Sigmoid colon (tissue), 7 donors: ENCODE measurements around the gene NPW. TPM values are rescaled to one million over a fixed set of nuclear protein-coding genes. Genes with fewer than 3 reads are reported as not detected.

ENCODE experiments used
- DNase-seq: peaks from one replicate; pipeline ENCODE4 v3.0.0-alpha.2; 2019
- H3K27ac ChIP-seq, 4 donors: fragments of 200-600 bp; sonication (generic); one replicate each; pipeline ENCODE4 v1.5.1; 2016 to 2019; ENCODE audit warnings: mild to moderate bottlenecking in 1 of 4
- H3K27me3 ChIP-seq, 3 donors: fragments of 200-600 bp; sonication (generic); one replicate each; pipeline ENCODE4 v1.5.1; 2019; ENCODE audit warnings: mild to moderate bottlenecking in 1 of 3
- H3K36me3 ChIP-seq, 4 donors: fragments of 200-600 bp; sonication (generic); one replicate each; pipeline ENCODE4 v1.5.1; 2016 to 2019
- H3K4me1 ChIP-seq, 4 donors: fragments of 200-600 bp; sonication (generic); one replicate each; pipeline ENCODE4 v1.5.1; 2017 to 2019
- H3K4me3 ChIP-seq, 4 donors: fragments of 200-600 bp; sonication (generic); one replicate each; pipeline ENCODE4 v1.5.1; 2017 to 2019; ENCODE audit warnings: mild to moderate bottlenecking in 2 of 4, moderate library complexity in 1 of 4
- H3K9me3 ChIP-seq, 4 donors: fragments of 200-600 bp in 3 of 4; sonication (generic) in 3 of 4; one replicate each; pipeline versions ENCODE4 v1.5.1 to v1.6.1; 2013 to 2019
- CTCF ChIP-seq, 4 experiments: fragments of 450-650 bp in 3 of 4; fragments of 200-600 bp in 1 of 4; IDR thresholded peaks; one replicate each; pipeline ENCODE4 v1.5.1; 2016 to 2019; ENCODE audit warnings: antibody characterized with exemption in 4 of 4, mild to moderate bottlenecking in 3 of 4, moderate library complexity in 2 of 4
- EP300 ChIP-seq, 4 donors: sonication (generic); formaldehyde crosslinking; IDR thresholded peaks; one replicate each; pipeline ENCODE4 v1.6.1; 2017; ENCODE audit warnings: antibody characterized with exemption in 4 of 4
- POLR2A ChIP-seq, 2 donors: fragments of 450-650 bp; IDR thresholded peaks; one replicate each; pipeline ENCODE4 v1.6.1; 2016; ENCODE audit warnings: antibody characterized with exemption in 2 of 2, mild to moderate bottlenecking in 2 of 2, moderate library complexity in 2 of 2
- POLR2AphosphoS5 ChIP-seq, 4 donors: sonication (generic); formaldehyde crosslinking; IDR thresholded peaks; one replicate each; pipeline ENCODE4 v1.6.1; 2017; ENCODE audit warnings: antibody characterized with exemption in 4 of 4
- WGBS, 2 donors: extraction: QIAGEN DNeasy Blood & Tissue Kit; methylation state at CpG; one replicate each; pipeline ENCODE4 v1.1.7; 2013; 5-methylcytosine and 5-hydroxymethylcytosine counted together
- intact Hi-C: fragments of 100-400 bp; cut with DNase I; formaldehyde crosslinking; loops from one replicate; pipeline ENCODE4 v1.15.1; 2023
- polyA plus RNA-seq, 3 donors: library from polyadenylated mRNA; stranded (reverse); fragments of 200-250 nt; gene quantifications; one replicate each; pipeline ENCODE4 v1.2.3, GENCODE V29; 2013
- total RNA-seq, 4 donors: library from RNA; depleted of rRNA; stranded (reverse); fragments of >200 nt; gene quantifications; one replicate each; pipeline ENCODE4 v1.1.0, GENCODE V29; 2016
- donor health status: healthy with polysubstance abuse.
- donor health status: Bipolar disorder and iron deficiency.
- donor health status: healthy.

The NPW gene
- total and polyA plus RNA-seq, 7 donors: 0.71 TPM; not detected in 6

DNA sequence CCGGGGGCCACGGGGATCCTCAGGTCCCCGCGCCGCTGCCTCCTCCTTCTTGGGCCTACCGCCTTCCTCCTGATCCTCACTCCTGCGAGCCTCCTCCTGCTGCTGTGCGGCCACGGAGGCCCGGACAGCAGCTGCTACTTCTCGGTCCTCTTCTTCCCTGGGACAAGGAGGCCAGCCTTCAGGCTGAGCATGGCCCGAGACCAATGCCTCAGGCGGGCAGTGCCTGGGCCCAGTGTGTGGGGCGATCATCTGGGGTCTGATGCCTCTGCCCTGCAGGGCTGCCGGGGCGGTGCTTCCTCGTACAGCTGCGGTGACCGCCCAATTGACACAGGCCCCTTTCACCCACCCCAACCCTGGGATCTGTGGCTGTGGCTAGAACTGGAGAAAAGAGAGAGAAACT is 18.6 kb upstream of the NPW start:
- Histone ChIP-seq H3K27ac (no peak overlapping the region), H3K9me3 (no peaks in the 10 kb centered on the region), H3K4me1 (peaks cover 0 to 32% (median 27%) of the 10 kb centered on the region in 4 donors), H3K4me3 (no peak overlapping the region), H3K27me3 (no peaks in the 10 kb centered on the region), H3K36me3 (peaks cover 36 to 65% (median 49%) of the 10 kb centered on the region in 4 donors)
- DNase-seq: no peak
- 96 to 97% methylated on average over 19 of the region's 19 CpGs for whole genome bisulfite sequencing, 2 donors
- no peak for TF ChIP-seq POLR2AphosphoS5 (IDR thresholded peaks at IDR 0.05)
- no peak for TF ChIP-seq POLR2A (IDR thresholded peaks at IDR 0.05)
- no peak for TF ChIP-seq EP300 (IDR thresholded peaks at IDR 0.05)
- TF ChIP-seq CTCF (IDR thresholded peaks at IDR 0.05): no peak
- intact Hi-C loops: no loop called here

- Histone ChIP-seq H3K4me1 (peaks cover 0 to 37% (median 34%) of the 10 kb centered on the region in 4 donors), H3K36me3 (peaks cover 36 to 65% (median 49%) of the 10 kb centered on the region in 4 donors), H3K4me3 (no peak overlapping the region), H3K27ac (no peak overlapping the region), H3K9me3 (no peaks in the 10 kb centered on the region), H3K27me3 (no peaks in the 10 kb centered on the region)
- WGBS, 2 donors: 96% methylated on average over 53 of the region's 53 CpGs
- no peak for DNase-seq
- intact Hi-C loops: no loop called here
- TF ChIP-seq EP300 (IDR thresholded peaks at IDR 0.05) (no peak), POLR2AphosphoS5 (IDR thresholded peaks at IDR 0.05) (no peak), POLR2A (IDR thresholded peaks at IDR 0.05) (no peak), CTCF (IDR thresholded peaks at IDR 0.05) (no peak)
These were observed 17.9 kb upstream of the NPW start for GRCh38 chr16:2001456-2002355.

GRCh38 chr16:2002406-2003230 is 17.0 kb upstream of the NPW start:
- intact Hi-C loops: no loop called here
- TF ChIP-seq EP300 (IDR thresholded peaks at IDR 0.05) (no peak), POLR2AphosphoS5 (IDR thresholded peaks at IDR 0.05) (no peak), CTCF (IDR thresholded peaks at IDR 0.05) (no peak), POLR2A (IDR thresholded peaks at IDR 0.05) (no peak)
- Histone ChIP-seq H3K27me3 (no peaks in the 10 kb centered on the region), H3K4me3 (no peak overlapping the region), H3K4me1 (peaks cover 0 to 45% (median 42%) of the 10 kb centered on the region in 4 donors), H3K9me3 (no peaks in the 10 kb centered on the region), H3K27ac (no peak overlapping the region), H3K36me3 (peaks cover 36 to 59% (median 49%) of the 10 kb centered on the region in 4 donors)
- 94 to 95% methylated on average over 47 of the region's 47 CpGs for WGBS, 2 donors
- DNase-seq: no peak

- TF ChIP-seq CTCF (IDR thresholded peaks at IDR 0.05): no peak
- no peak for TF ChIP-seq POLR2A (IDR thresholded peaks at IDR 0.05)
- TF ChIP-seq EP300 (IDR thresholded peaks at IDR 0.05): no peak
- TF ChIP-seq POLR2AphosphoS5 (IDR thresholded peaks at IDR 0.05): no peak
- Histone ChIP-seq H3K9me3 (no peaks in the 10 kb centered on the region), H3K27ac (peak overlapping the region in 1 of 4 donors; percentile 37), H3K36me3 (peaks cover 36 to 52% (median 43%) of the 10 kb centered on the region in 4 donors), H3K4me3 (no peak overlapping the region), H3K27me3 (no peaks in the 10 kb centered on the region), H3K4me1 (peaks cover 0 to 52% (median 46%) of the 10 kb centered on the region in 4 donors)
- intact Hi-C loops: no loop called here
- WGBS, 2 donors: 72 to 83% methylated on average over 8 of the region's 8 CpGs
- no peak for DNase-seq
These were observed 16.3 kb upstream of the NPW start for GRCh38 chr16:2003231-2003826.
